GM23338 (cell line): ENCODE data around the gene RAC2. TPM values are rescaled to one million over a fixed set of nuclear protein-coding genes. Genes with fewer than 3 reads are reported as not detected.

Experiments
- ATAC-seq: fragments of 200-7000 bp; cut with Tn5 transposase; 3 replicates; pipeline ENCODE4 v1.9.1; 2020
- DNase-seq: peaks from one replicate; pipeline ENCODE4 v3.0.0-alpha.2; 2015; ENCODE audit warnings: low spot score
- H2AFZ ChIP-seq: fragments of 200-600 bp; sonication (generic); 2 replicates; pipeline ENCODE4 v1.8.0; 2016; ENCODE audit warnings: antibody characterized with exemption, mild to moderate bottlenecking, moderate library complexity
- H3F3A ChIP-seq: fragments of 200-600 bp; sonication (generic); replicated peaks from 2 replicates; pipeline ENCODE4 v1.8.0; 2017; ENCODE audit warnings: antibody characterized with exemption, mixed run types, low read depth
- H3K27ac ChIP-seq: fragments of 200-600 bp; sonication (generic); 2 replicates; pipeline ENCODE4 v1.6.1; 2016; ENCODE audit warnings: low read depth
- H3K27me3 ChIP-seq: fragments of 200-600 bp; sonication (generic); 2 replicates; pipeline ENCODE4 v1.8.0; 2016; ENCODE audit warnings: mild to moderate bottlenecking, mixed run types, moderate library complexity; ENCODE audit not compliant: insufficient read depth
- H3K36me3 ChIP-seq: fragments of 200-600 bp; sonication (generic); 2 replicates; pipeline ENCODE4 v1.8.0; 2016; ENCODE audit warnings: mild to moderate bottlenecking; ENCODE audit not compliant: insufficient read depth
- H3K4me1 ChIP-seq: fragments of 200-600 bp; sonication (generic); 2 replicates; pipeline ENCODE4 v1.8.0; 2016; ENCODE audit warnings: mild to moderate bottlenecking, moderate library complexity; ENCODE audit not compliant: insufficient read depth
- H3K4me2 ChIP-seq: fragments of 200-600 bp; sonication (generic); 2 replicates; pipeline ENCODE4 v1.7.1; 2017; ENCODE audit warnings: mixed run types
- H3K4me3 ChIP-seq: fragments of 200-600 bp; sonication (generic); 2 replicates; pipeline ENCODE4 v1.6.1; 2016; ENCODE audit warnings: mixed run types
- H3K79me2 ChIP-seq: fragments of 200-600 bp; sonication (generic); replicated peaks from 2 replicates; pipeline ENCODE4 v1.8.0; 2017; ENCODE audit warnings: mild to moderate bottlenecking; ENCODE audit not compliant: insufficient read depth
- H3K9me2 ChIP-seq: fragments of 200-600 bp; sonication (generic); 2 replicates; pipeline ENCODE4 v1.8.0; 2017; ENCODE audit not compliant: insufficient read depth
- H4K20me1 ChIP-seq: fragments of 200-600 bp; sonication (generic); replicated peaks from 2 replicates; pipeline ENCODE4 v1.8.0; 2017; ENCODE audit warnings: mild to moderate bottlenecking; ENCODE audit not compliant: insufficient read depth
- H3K27ac Mint-ChIP-seq: 2 replicates; pipeline ENCODE4 v1.8.0; 2020; ENCODE audit warnings: inconsistent platforms, mild to moderate bottlenecking, moderate library complexity, mixed read lengths
- H3K27me3 Mint-ChIP-seq: 3 replicates; pipeline ENCODE4 v1.8.0; 2022; ENCODE audit warnings: low read depth, mild to moderate bottlenecking, moderate library complexity, mixed read lengths, inconsistent platforms; ENCODE audit not compliant: insufficient read depth, poor library complexity
- H3K36me3 Mint-ChIP-seq: 3 replicates; pipeline ENCODE4 v1.8.0; 2021; ENCODE audit warnings: low read depth, mild to moderate bottlenecking, inconsistent platforms, moderate library complexity, mixed read lengths
- H3K4me1 Mint-ChIP-seq: 3 replicates; pipeline ENCODE4 v1.8.0; 2020; ENCODE audit warnings: mild to moderate bottlenecking, inconsistent platforms, mixed read lengths
- H3K4me3 Mint-ChIP-seq: 3 replicates; pipeline ENCODE4 v1.8.0; 2021; ENCODE audit warnings: moderate library complexity, mild to moderate bottlenecking, inconsistent platforms, mixed read lengths
- H3K9me3 Mint-ChIP-seq: 3 replicates; pipeline ENCODE4 v1.8.0; 2020; ENCODE audit warnings: moderate library complexity, mild to moderate bottlenecking, inconsistent platforms, mixed read lengths
- CREB1 ChIP-seq: fragments of 250-450 bp; sonication (Bioruptor Pico); IDR thresholded peaks from 2 replicates; pipeline ENCODE4 v1.5.0; 2020; ENCODE audit warnings: low read depth, mild to moderate bottlenecking, moderate library complexity
- NANOG ChIP-seq: IDR thresholded peaks from 2 replicates; pipeline ENCODE4 v1.6.1; 2016; ENCODE audit warnings: antibody characterized with exemption, borderline replicate concordance
- POLR2AphosphoS5 ChIP-seq: IDR thresholded peaks from 2 replicates; pipeline ENCODE4 v1.6.1; 2016; ENCODE audit warnings: antibody characterized with exemption, low read depth
- STAT1 ChIP-seq: IDR thresholded peaks from one replicate; pipeline ENCODE4 v1.6.1; 2016; ENCODE audit warnings: antibody characterized with exemption; ENCODE audit not compliant: unreplicated experiment
- ZNF114 ChIP-seq: fragments of 250-450 bp; sonication (Bioruptor Pico); IDR thresholded peaks from 2 replicates; pipeline ENCODE4 v1.5.0; 2020; ENCODE audit warnings: mild to moderate bottlenecking, moderate library complexity
- ZNF331 ChIP-seq: fragments of 250-450 bp; sonication (Bioruptor Pico); IDR thresholded peaks from 2 replicates; pipeline ENCODE4 v1.5.0; 2020; ENCODE audit warnings: low read depth, mild to moderate bottlenecking, moderate library complexity
- polyA plus RNA-seq: library from polyadenylated mRNA; unstranded; fragments of >200 nt; fragmentation: Nextera tagmentation; extraction: Ambion mirVana; gene quantifications from 2 replicates; pipeline ENCODE4 v1.2.1, GENCODE V29; 2016
- total RNA-seq: library from RNA; depleted of rRNA; stranded (reverse); fragments of >200 nt; shearing (Covaris generic); gene quantifications from 2 replicates; pipeline ENCODE4 v1.2.3, GENCODE V29; 2014
- TF ChIP-seq, protein P1 (sequence below): fragments of 250-450 bp; sonication (Bioruptor Pico); IDR thresholded peaks from 2 replicates; pipeline ENCODE4 v1.5.0; 2020; ENCODE audit warnings: mild to moderate bottlenecking, moderate library complexity
- TF ChIP-seq, protein P2 (sequence below): IDR thresholded peaks from 2 replicates; pipeline ENCODE4 v1.6.1; 2016; ENCODE audit warnings: antibody characterized with exemption

RAC2 gene
- total and polyA plus RNA-seq, 2 experiments from 2014 or later: 2.4 to 2.7 TPM

DNA sequence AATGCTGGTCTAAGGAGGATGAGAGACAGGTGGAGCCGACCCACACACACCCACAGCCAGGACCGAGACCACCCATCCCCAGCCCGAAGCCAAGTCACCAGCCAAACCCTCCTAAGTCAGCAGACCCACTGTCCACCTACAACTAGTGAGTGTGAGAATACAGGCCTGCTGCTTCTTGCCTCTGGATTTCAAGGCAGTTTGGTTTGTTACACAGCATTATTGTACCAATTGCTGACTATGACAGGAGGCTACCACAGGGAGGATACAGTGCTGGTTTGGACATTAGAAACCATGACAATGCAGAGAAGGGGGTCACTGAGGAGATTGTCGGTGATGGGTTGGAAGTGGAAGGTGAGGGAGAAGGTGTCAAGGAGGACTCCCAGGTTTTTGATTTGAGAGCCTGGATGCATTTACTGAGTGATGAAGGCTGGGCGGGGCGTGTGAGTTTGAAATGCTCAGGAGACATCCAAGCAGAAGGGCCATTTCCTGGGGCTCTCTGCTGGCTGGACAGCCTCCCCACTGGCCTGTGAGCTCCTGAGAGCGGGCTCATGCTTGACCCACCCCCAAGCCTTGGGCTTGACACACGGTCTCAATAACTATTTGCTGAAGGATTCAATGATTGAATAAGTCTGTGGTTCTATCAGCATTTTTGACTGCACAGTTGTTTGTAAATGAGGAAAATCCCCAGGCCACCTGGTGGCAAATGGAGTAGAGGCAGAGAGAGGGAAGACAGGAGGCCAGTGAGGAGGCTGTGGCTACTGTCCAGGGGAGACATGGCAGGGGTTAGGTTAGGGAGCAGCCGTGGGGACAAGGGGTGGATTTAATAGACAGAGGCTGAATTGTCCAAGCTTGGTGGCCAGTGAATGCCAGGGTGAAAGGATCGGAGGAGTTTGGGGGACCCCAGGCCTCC, 22.4 kb downstream of the RAC2 start:
- peaks cover 5% of the 10 kb centered on the region for H3K4me1 Mint-ChIP-seq
- no peak for DNase-seq

GRCh38 chr22:37220543-37220981, 23.5 kb downstream of the RAC2 start:
- peaks cover 5% of the 10 kb centered on the region for H3K4me1 Mint-ChIP-seq
- Histone ChIP-seq H3K36me3 (no peaks in the 10 kb centered on the region), H3K4me2 (no peak overlapping the region), H3K4me3 (no peak overlapping the region), H3K27me3 (no peaks in the 10 kb centered on the region), H2AFZ (no peak overlapping the region), H3K27ac (no peak overlapping the region), H3K4me1 (no peaks in the 10 kb centered on the region), H3K79me2 (no peaks in the 10 kb centered on the region), H3K9me2 (no peaks in the 10 kb centered on the region), H4K20me1 (no peaks in the 10 kb centered on the region), H3F3A (no peaks in the 10 kb centered on the region)
- H3K27me3 Mint-ChIP-seq: peaks cover 13% of the 10 kb centered on the region
- TF ChIP-seq, protein P1, sequence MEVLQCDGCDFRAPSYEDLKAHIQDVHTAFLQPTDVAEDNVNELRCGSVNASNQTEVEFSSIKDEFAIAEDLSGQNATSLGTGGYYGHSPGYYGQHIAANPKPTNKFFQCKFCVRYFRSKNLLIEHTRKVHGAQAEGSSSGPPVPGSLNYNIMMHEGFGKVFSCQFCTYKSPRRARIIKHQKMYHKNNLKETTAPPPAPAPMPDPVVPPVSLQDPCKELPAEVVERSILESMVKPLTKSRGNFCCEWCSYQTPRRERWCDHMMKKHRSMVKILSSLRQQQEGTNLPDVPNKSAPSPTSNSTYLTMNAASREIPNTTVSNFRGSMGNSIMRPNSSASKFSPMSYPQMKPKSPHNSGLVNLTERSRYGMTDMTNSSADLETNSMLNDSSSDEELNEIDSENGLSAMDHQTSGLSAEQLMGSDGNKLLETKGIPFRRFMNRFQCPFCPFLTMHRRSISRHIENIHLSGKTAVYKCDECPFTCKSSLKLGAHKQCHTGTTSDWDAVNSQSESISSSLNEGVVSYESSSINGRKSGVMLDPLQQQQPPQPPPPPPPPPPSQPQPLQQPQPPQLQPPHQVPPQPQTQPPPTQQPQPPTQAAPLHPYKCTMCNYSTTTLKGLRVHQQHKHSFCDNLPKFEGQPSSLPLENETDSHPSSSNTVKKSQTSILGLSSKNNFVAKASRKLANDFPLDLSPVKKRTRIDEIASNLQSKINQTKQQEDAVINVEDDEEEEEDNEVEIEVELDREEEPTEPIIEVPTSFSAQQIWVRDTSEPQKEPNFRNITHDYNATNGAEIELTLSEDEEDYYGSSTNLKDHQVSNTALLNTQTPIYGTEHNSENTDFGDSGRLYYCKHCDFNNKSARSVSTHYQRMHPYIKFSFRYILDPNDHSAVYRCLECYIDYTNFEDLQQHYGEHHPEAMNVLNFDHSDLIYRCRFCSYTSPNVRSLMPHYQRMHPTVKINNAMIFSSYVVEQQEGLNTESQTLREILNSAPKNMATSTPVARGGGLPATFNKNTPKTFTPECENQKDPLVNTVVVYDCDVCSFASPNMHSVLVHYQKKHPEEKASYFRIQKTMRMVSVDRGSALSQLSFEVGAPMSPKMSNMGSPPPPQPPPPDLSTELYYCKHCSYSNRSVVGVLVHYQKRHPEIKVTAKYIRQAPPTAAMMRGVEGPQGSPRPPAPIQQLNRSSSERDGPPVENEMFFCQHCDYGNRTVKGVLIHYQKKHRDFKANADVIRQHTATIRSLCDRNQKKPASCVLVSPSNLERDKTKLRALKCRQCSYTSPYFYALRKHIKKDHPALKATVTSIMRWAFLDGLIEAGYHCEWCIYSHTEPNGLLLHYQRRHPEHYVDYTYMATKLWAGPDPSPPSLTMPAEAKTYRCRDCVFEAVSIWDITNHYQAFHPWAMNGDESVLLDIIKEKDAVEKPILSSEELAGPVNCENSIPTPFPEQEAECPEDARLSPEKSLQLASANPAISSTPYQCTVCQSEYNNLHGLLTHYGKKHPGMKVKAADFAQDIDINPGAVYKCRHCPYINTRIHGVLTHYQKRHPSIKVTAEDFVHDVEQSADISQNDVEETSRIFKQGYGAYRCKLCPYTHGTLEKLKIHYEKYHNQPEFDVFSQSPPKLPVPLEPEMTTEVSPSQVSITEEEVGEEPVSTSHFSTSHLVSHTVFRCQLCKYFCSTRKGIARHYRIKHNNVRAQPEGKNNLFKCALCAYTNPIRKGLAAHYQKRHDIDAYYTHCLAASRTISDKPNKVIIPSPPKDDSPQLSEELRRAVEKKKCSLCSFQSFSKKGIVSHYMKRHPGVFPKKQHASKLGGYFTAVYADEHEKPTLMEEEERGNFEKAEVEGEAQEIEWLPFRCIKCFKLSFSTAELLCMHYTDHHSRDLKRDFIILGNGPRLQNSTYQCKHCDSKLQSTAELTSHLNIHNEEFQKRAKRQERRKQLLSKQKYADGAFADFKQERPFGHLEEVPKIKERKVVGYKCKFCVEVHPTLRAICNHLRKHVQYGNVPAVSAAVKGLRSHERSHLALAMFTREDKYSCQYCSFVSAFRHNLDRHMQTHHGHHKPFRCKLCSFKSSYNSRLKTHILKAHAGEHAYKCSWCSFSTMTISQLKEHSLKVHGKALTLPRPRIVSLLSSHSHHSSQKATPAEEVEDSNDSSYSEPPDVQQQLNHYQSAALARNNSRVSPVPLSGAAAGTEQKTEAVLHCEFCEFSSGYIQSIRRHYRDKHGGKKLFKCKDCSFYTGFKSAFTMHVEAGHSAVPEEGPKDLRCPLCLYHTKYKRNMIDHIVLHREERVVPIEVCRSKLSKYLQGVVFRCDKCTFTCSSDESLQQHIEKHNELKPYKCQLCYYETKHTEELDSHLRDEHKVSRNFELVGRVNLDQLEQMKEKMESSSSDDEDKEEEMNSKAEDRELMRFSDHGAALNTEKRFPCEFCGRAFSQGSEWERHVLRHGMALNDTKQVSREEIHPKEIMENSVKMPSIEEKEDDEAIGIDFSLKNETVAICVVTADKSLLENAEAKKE (CRISPR knock-in tag): no peak
- TF ChIP-seq ZNF331 (CRISPR knock-in tag): no peak
- no peak for TF ChIP-seq ZNF114 (CRISPR knock-in tag)
- no peak for TF ChIP-seq CREB1
- no peak for TF ChIP-seq POLR2AphosphoS5
- ATAC-seq: no peak
- peaks cover 11% of the 10 kb centered on the region; the same call in 2 of the 3 replicates for H3K9me3 Mint-ChIP-seq
- no peak overlapping the region for H3K27ac Mint-ChIP-seq
- no peaks in the 10 kb centered on the region for H3K36me3 Mint-ChIP-seq
- DNase-seq: no peak
- H3K4me3 Mint-ChIP-seq: no peak overlapping the region

More for the DNA sequence above, 22.4 kb downstream of the RAC2 start:
- no peaks in the 10 kb centered on the region for H3K4me1 ChIP-seq
- Mint-ChIP-seq H3K4me3 (no peak overlapping the region), H3K9me3 (peaks cover 11% of the 10 kb centered on the region; the same call in 2 of the 3 replicates), H3K27ac (no peak overlapping the region), H3K36me3 (no peaks in the 10 kb centered on the region), H3K27me3 (peaks cover 16% of the 10 kb centered on the region)
- no peaks in the 10 kb centered on the region for H3F3A ChIP-seq
- H3K4me3 ChIP-seq: no peak overlapping the region
- H3K27ac ChIP-seq: no peak overlapping the region
- H4K20me1 ChIP-seq: no peaks in the 10 kb centered on the region
- no peak overlapping the region for H3K4me2 ChIP-seq
- no peak overlapping the region for H2AFZ ChIP-seq
- TF ChIP-seq ZNF331 (CRISPR knock-in tag) (no peak), NANOG (no peak), STAT1 (no peak)
- TF ChIP-seq, protein P2, sequence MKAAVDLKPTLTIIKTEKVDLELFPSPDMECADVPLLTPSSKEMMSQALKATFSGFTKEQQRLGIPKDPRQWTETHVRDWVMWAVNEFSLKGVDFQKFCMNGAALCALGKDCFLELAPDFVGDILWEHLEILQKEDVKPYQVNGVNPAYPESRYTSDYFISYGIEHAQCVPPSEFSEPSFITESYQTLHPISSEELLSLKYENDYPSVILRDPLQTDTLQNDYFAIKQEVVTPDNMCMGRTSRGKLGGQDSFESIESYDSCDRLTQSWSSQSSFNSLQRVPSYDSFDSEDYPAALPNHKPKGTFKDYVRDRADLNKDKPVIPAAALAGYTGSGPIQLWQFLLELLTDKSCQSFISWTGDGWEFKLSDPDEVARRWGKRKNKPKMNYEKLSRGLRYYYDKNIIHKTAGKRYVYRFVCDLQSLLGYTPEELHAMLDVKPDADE: no peak
- H3K27me3 ChIP-seq: no peaks in the 10 kb centered on the region
- H3K9me2 ChIP-seq: no peaks in the 10 kb centered on the region
- no peaks in the 10 kb centered on the region for H3K36me3 ChIP-seq
- no peak for ATAC-seq
- no peaks in the 10 kb centered on the region for H3K79me2 ChIP-seq
